ENCODE data around the gene DMRTA2.

Gene DMRTA2

DNA sequence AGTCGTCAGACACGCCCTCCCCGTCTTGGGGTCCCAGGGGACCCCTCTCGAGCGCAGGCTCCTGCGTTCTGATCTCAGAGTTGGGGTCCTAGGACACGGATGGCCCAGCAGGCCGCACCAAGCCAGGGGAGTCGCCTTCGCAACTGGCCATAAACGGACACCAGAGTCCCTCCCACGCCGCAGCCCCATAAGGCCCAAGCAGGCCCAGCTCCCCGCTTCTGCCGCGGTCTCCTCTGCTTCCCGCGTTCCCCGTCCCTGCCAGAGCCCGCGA is 633 bp downstream of the DMRTA2 start:
- DNase-seq (ENCODE audit: low read depth in 1 of 2, low spot score in 1 of 2): no peak
- TF ChIP-seq GABPA (IDR thresholded peaks at IDR 0.05; ENCODE audit: low read depth) (no peak), SPI1 (IDR thresholded peaks at IDR 0.05; ENCODE audit: borderline replicate concordance, low read depth) (no peak), POLR2AphosphoS5 (IDR thresholded peaks at IDR 0.05; ENCODE audit: low read depth) (no peak)
- TF ChIP-seq, protein P1, sequence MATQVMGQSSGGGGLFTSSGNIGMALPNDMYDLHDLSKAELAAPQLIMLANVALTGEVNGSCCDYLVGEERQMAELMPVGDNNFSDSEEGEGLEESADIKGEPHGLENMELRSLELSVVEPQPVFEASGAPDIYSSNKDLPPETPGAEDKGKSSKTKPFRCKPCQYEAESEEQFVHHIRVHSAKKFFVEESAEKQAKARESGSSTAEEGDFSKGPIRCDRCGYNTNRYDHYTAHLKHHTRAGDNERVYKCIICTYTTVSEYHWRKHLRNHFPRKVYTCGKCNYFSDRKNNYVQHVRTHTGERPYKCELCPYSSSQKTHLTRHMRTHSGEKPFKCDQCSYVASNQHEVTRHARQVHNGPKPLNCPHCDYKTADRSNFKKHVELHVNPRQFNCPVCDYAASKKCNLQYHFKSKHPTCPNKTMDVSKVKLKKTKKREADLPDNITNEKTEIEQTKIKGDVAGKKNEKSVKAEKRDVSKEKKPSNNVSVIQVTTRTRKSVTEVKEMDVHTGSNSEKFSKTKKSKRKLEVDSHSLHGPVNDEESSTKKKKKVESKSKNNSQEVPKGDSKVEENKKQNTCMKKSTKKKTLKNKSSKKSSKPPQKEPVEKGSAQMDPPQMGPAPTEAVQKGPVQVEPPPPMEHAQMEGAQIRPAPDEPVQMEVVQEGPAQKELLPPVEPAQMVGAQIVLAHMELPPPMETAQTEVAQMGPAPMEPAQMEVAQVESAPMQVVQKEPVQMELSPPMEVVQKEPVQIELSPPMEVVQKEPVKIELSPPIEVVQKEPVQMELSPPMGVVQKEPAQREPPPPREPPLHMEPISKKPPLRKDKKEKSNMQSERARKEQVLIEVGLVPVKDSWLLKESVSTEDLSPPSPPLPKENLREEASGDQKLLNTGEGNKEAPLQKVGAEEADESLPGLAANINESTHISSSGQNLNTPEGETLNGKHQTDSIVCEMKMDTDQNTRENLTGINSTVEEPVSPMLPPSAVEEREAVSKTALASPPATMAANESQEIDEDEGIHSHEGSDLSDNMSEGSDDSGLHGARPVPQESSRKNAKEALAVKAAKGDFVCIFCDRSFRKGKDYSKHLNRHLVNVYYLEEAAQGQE (IDR thresholded peaks at IDR 0.05; ENCODE audit: insufficient replicate concordance, low read depth): no peak
- TF ChIP-seq, protein P2, sequence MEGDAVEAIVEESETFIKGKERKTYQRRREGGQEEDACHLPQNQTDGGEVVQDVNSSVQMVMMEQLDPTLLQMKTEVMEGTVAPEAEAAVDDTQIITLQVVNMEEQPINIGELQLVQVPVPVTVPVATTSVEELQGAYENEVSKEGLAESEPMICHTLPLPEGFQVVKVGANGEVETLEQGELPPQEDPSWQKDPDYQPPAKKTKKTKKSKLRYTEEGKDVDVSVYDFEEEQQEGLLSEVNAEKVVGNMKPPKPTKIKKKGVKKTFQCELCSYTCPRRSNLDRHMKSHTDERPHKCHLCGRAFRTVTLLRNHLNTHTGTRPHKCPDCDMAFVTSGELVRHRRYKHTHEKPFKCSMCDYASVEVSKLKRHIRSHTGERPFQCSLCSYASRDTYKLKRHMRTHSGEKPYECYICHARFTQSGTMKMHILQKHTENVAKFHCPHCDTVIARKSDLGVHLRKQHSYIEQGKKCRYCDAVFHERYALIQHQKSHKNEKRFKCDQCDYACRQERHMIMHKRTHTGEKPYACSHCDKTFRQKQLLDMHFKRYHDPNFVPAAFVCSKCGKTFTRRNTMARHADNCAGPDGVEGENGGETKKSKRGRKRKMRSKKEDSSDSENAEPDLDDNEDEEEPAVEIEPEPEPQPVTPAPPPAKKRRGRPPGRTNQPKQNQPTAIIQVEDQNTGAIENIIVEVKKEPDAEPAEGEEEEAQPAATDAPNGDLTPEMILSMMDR (IDR thresholded peaks at IDR 0.05; ENCODE audit: insufficient read depth, low read length): no peak
- Histone ChIP-seq H3K27me3 (ENCODE audit: insufficient read depth, poor library complexity, severe bottlenecking) (peaks cover 88% of the 10 kb centered on the region), H3K27ac (replicated peaks) (no peak overlapping the region), H3K4me3 (replicated peaks; ENCODE audit: insufficient read depth, low read length) (no peak overlapping the region)

DNA sequence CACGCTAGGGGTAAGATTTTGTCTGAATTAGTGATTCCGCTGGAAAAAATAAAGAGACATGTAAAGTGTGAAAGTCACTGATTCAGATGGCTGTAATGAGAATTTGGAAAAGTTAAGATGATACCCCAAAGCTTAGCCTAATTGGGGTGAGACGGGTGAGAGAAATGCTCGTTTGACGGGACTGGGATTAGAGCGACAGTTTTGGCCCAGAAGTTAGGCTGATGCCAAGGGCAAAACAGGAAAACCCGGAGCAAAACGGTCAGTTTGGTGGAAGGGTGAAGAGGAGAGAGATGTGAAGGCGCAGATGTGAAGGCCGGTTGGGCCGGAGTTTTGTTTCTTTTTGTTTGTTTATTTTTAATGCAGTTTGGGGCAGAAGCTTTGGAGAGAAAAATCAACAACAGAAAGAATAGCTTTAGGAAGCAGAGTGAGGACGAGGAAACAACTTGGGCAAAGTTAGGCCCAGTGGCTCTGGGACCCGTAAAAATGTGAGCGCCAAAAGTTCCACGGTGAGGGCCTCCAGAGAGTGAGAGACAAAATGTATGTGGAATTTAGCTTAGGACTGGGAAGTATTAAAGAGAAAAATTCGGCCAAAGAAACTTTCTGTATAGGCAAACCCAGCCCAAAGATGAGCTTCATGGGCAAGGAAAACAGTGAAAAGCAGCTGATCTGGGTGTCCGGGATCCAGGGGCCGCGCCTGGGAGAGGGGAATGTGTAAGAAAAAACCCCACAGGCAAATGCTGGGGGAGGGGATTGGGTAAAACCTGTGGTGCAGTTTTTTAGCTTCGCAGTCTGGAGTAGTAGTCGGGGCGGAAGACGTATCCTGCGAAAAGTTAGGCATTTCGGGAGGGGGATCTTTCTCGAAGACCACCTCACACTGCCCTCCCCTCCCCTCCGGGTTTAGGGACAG is 1.2 kb downstream of the DMRTA2 start:
- no peak for TF ChIP-seq POLR2AphosphoS5 (IDR thresholded peaks at IDR 0.05; ENCODE audit: low read depth)
- no peak for TF ChIP-seq SPI1 (IDR thresholded peaks at IDR 0.05; ENCODE audit: borderline replicate concordance, low read depth)
- TF ChIP-seq, protein P2 (IDR thresholded peaks at IDR 0.05; ENCODE audit: insufficient read depth, low read length): no peak
- TF ChIP-seq, protein P1 (IDR thresholded peaks at IDR 0.05; ENCODE audit: insufficient replicate concordance, low read depth): no peak
- no peak for TF ChIP-seq GABPA (IDR thresholded peaks at IDR 0.05; ENCODE audit: low read depth)
- peaks cover 88% of the 10 kb centered on the region for H3K27me3 ChIP-seq (ENCODE audit: insufficient read depth, poor library complexity, severe bottlenecking)
- H3K4me3 ChIP-seq (replicated peaks; ENCODE audit: insufficient read depth, low read length): no peak overlapping the region
- DNase-seq (ENCODE audit: low read depth in 1 of 2, low spot score in 1 of 2): no peak
- no peak overlapping the region for H3K27ac ChIP-seq (replicated peaks)

DNA sequence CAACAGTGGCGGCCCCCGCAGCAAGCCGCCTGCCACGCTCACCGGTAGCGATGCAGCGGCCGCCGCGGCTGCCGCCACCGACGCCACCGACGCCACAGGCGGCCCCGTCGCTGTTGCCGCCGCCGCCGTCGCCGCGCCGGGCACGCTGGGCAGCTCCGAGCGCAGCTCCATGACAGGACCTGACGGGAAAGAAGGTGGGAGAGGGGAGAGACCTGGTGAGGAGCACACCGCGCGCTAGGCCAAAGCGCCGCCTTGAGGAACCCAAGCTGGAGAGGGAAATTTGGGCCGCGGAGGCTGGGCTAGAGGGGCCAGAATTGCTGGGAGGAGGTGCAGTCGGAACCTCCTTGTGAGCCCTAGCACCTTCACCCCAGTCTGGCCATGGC is 1.9 kb downstream of the DMRTA2 start:
- Histone ChIP-seq H3K4me3 (replicated peaks; ENCODE audit: insufficient read depth, low read length) (no peak overlapping the region), H3K27ac (replicated peaks) (no peak overlapping the region), H3K27me3 (ENCODE audit: insufficient read depth, poor library complexity, severe bottlenecking) (peaks cover 88% of the 10 kb centered on the region)
- DNase-seq (ENCODE audit: low read depth in 1 of 2, low spot score in 1 of 2): no peak
- no peak for TF ChIP-seq POLR2AphosphoS5 (IDR thresholded peaks at IDR 0.05; ENCODE audit: low read depth)
- no peak for TF ChIP-seq GABPA (IDR thresholded peaks at IDR 0.05; ENCODE audit: low read depth)
- TF ChIP-seq, protein P1 (IDR thresholded peaks at IDR 0.05; ENCODE audit: insufficient replicate concordance, low read depth): no peak
- no peak for TF ChIP-seq SPI1 (IDR thresholded peaks at IDR 0.05; ENCODE audit: borderline replicate concordance, low read depth)
- TF ChIP-seq, protein P2 (IDR thresholded peaks at IDR 0.05; ENCODE audit: insufficient read depth, low read length): no peak
